ENCODE data around the gene GPR35.
"Not testable (repeated sequence)": the region's sequence is repeated elsewhere in the genome, so short reads cannot be mapped to it uniquely, and the experiment has no call there.

The GPR35 gene

DNA sequence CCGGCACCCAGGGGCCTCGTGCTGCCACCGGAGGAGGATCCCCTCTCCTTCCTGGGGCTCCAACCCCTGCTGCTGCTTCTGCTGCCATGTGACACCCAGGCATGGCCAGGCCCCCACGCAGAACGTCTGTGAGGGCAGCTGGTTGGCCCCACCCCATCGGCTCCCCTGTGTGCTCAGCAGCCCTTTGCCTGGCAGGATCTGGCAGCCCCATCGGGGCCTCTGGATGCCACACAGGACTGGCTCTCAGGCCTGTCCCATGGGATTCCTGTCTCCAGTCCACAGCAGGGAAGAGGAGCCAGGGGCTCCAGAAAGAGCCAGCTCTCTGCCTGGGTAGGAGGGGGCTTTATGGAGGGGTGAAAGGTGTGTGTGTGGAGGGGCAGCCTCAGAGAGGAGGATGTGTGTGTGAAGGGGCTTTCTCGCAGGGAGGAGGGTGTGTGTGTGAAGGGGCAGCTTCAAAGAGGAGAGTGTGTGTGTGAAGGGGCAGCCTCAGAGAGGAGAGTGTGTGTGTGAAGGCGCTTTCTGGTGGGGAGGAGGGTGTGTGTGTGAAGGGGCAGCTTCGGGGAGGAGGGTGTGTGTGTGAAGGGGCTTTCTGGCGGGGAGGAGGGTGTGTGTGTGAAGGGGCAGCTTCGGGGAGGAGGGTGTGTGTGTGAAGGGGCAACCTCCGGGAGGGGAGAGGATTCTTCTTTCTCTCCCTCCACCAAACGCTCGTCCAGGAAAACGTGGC lies 49.3 kb downstream of the GPR35 start:
- H3K27me3 ChIP-seq (replicated peaks; ENCODE audit: control insufficient read depth, insufficient read depth, low read length, poor library complexity, severe bottlenecking); H3K9me3 ChIP-seq (ENCODE audit: control insufficient read depth, low read length); DNase-seq; H3K4me3 ChIP-seq (ENCODE audit: insufficient read depth, low read depth, low read length, poor library complexity, severe bottlenecking); H3K36me3 ChIP-seq (ENCODE audit: control insufficient read depth, insufficient read depth, low read length); H3K4me1 ChIP-seq (ENCODE audit: control insufficient read depth, insufficient read depth, low read length, poor library complexity, severe bottlenecking); H3K27ac ChIP-seq (ENCODE audit: insufficient read depth, low read length, poor library complexity, severe bottlenecking): not testable (repeated sequence)

DNA sequence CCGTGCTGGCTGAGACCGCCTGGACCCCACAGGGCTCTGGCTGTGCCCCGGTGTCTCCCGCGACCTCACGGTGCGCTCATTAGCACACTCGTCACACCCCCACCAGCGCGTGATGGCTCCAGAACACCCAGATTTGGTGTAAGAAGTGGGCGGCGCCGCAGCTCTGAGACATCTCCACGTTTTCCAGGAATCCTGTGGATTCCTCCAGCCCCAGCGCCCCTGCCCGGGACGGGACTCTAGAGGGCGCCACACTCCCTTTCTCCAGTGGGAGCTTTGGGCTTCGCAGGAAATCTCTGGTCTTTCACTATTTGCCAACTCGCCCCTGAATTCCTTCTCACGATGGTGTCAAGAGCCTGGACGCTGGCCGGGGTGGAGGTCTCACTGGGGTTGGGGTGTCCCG lies 50.1 kb downstream of the GPR35 start:
- DNase-seq; H3K4me3 ChIP-seq (ENCODE audit: insufficient read depth, low read depth, low read length, poor library complexity, severe bottlenecking); H3K9me3 ChIP-seq (ENCODE audit: control insufficient read depth, low read length); H3K4me1 ChIP-seq (ENCODE audit: control insufficient read depth, insufficient read depth, low read length, poor library complexity, severe bottlenecking); H3K36me3 ChIP-seq (ENCODE audit: control insufficient read depth, insufficient read depth, low read length); H3K27me3 ChIP-seq (replicated peaks; ENCODE audit: control insufficient read depth, insufficient read depth, low read length, poor library complexity, severe bottlenecking); H3K27ac ChIP-seq (ENCODE audit: insufficient read depth, low read length, poor library complexity, severe bottlenecking): not testable (repeated sequence)

DNA sequence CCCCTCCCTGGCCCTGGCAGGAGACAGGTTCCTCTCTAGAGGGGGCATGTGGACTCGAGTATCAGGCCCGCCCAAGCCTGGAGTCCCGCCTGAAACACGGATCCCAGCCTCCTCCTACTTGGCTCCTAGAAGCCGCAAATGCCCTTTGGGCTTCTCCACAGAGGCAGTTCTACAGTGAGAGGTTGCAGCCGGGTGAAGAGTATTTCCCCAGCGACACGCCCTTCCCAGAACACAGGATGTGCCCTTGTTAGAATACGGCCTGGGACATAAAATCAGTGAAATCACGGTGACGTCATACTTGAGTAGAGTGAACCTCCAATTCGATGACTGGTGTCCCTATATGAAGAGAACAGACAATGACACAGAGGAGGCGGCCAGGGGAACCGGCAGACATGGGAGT lies 52.8 kb downstream of the GPR35 start:
- H3K4me1 ChIP-seq (ENCODE audit: control insufficient read depth, insufficient read depth, low read length, poor library complexity, severe bottlenecking); H3K27me3 ChIP-seq (replicated peaks; ENCODE audit: control insufficient read depth, insufficient read depth, low read length, poor library complexity, severe bottlenecking); DNase-seq; H3K27ac ChIP-seq (ENCODE audit: insufficient read depth, low read length, poor library complexity, severe bottlenecking); H3K36me3 ChIP-seq (ENCODE audit: control insufficient read depth, insufficient read depth, low read length); H3K9me3 ChIP-seq (ENCODE audit: control insufficient read depth, low read length); H3K4me3 ChIP-seq (ENCODE audit: insufficient read depth, low read depth, low read length, poor library complexity, severe bottlenecking): not testable (repeated sequence)

DNA sequence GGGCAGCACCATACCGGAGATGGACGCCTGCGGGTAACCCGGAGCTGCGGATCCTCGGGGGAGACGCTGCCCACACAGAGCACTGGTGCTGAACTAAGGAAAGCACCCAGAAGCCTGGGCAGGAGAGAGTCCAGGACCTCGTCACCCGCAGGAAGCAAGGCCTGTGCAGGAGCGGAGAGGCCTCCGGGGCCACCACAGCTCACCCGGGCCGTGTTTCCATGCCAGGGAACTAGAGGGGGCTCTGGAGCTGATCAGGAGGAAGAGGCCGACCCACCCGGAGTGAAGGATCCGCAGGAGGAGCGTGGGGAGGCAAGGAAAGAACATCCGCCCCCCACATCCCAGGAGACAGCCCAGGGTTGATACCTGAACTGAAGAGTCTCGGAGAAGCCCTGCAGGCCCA lies 53.6 kb downstream of the GPR35 start:
- not testable (repeated sequence) for H3K27ac ChIP-seq (ENCODE audit: insufficient read depth, low read length, poor library complexity, severe bottlenecking); DNase-seq; H3K4me3 ChIP-seq (ENCODE audit: insufficient read depth, low read depth, low read length, poor library complexity, severe bottlenecking); H3K4me1 ChIP-seq (ENCODE audit: control insufficient read depth, insufficient read depth, low read length, poor library complexity, severe bottlenecking); H3K27me3 ChIP-seq (replicated peaks; ENCODE audit: control insufficient read depth, insufficient read depth, low read length, poor library complexity, severe bottlenecking); H3K36me3 ChIP-seq (ENCODE audit: control insufficient read depth, insufficient read depth, low read length); H3K9me3 ChIP-seq (ENCODE audit: control insufficient read depth, low read length)

DNA sequence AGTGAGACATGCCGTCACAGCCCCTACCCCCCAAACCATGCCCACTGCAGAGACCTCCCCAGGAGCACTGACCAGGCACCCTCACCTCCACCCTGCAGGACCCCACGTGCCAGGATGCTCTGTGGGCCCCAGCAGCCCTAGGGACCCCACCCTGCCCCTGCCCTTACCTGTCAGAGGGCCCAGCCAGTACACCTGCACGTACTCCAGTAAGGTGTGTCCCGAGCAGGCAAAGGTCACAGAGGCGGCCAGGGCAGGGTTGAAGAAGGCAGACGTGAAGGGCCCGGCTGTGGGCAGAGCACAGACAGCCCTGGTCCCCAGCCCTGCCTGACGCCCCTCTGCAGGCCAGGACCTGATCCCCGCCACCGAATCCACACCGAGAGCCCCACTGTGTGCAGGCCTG lies 54.9 kb downstream of the GPR35 start:
- not testable (repeated sequence) for H3K27ac ChIP-seq (ENCODE audit: insufficient read depth, low read length, poor library complexity, severe bottlenecking); DNase-seq; H3K36me3 ChIP-seq (ENCODE audit: control insufficient read depth, insufficient read depth, low read length); H3K4me3 ChIP-seq (ENCODE audit: insufficient read depth, low read depth, low read length, poor library complexity, severe bottlenecking); H3K9me3 ChIP-seq (ENCODE audit: control insufficient read depth, low read length); H3K27me3 ChIP-seq (replicated peaks; ENCODE audit: control insufficient read depth, insufficient read depth, low read length, poor library complexity, severe bottlenecking); H3K4me1 ChIP-seq (ENCODE audit: control insufficient read depth, insufficient read depth, low read length, poor library complexity, severe bottlenecking)
